Endothelial cell of hepatic sinusoid (primary cell): ENCODE data around the gene INHBE.
"Not testable (repeated sequence)": the region's sequence is repeated elsewhere in the genome, so short reads cannot be mapped to it uniquely, and the experiment has no call there.

Experiments
- in situ Hi-C: cut with HindIII; loops from 2 replicates; pipeline ENCODE4 v1.10.0; 2017; ENCODE audit warnings: low sequenced_read_pairs

The INHBE gene

GRCh38 chr12:57491393-57492280 lies 36.5 kb downstream of the INHBE start:
- in situ Hi-C loops, result no loop called here

GRCh38 chr12:57495051-57495701 lies 40.1 kb downstream of the INHBE start:
- in situ Hi-C loops, result not testable (repeated sequence)

GRCh38 chr12:57496822-57497221 lies 41.7 kb downstream of the INHBE start:
- in situ Hi-C loops, result no loop called here

- in situ Hi-C loops, result no loop called here
These were observed 42.4 kb downstream of the INHBE start for GRCh38 chr12:57497223-57498131.

GRCh38 chr12:57498132-57498502 lies 43.0 kb downstream of the INHBE start:
- in situ Hi-C loops, result no loop called here

GRCh38 chr12:57498571-57498970 lies 43.5 kb downstream of the INHBE start:
- in situ Hi-C loops, result no loop called here

- in situ Hi-C loops, result no loop called here
These were observed 45.1 kb downstream of the INHBE start for GRCh38 chr12:57500213-57500612.

- in situ Hi-C loops, result not testable (repeated sequence)
These were observed 47.3 kb downstream of the INHBE start for GRCh38 chr12:57502311-57502969.

- in situ Hi-C loops, result not testable (repeated sequence)
These were observed 51.4 kb downstream of the INHBE start for GRCh38 chr12:57506541-57506940.
